Stimulated activated naive CD4-positive, alpha-beta T cell treated with Interleukin-2 at 50 U/mL for 16 hours (primary cell): Measurements from ENCODE around the gene WWOX.

Experiments
- DNase-seq: peaks from one replicate; lab custom pipeline; 2025; lab: John Stamatoyannopoulos, UW

Gene WWOX

DNA sequence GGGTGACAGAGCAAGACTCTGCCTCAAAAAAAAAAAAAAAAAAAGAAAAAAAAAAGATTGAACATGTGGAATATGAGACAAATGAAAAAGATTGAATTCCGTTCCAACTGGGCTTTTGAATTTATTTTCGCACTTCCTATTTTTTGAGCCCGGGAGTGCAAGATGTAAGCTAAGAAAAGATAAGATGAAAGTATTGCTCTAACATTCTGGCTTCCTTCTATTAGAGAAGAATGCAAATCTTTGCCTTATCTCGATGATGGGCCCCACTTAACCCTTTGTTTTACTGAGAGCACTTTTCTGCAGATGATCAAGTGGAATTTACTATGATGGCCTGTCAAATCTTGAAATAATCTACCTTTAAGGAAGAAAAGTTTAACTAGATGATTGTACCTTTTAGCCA lies 96.3 kb downstream of the WWOX start:
- no peak for DNase-seq

DNA sequence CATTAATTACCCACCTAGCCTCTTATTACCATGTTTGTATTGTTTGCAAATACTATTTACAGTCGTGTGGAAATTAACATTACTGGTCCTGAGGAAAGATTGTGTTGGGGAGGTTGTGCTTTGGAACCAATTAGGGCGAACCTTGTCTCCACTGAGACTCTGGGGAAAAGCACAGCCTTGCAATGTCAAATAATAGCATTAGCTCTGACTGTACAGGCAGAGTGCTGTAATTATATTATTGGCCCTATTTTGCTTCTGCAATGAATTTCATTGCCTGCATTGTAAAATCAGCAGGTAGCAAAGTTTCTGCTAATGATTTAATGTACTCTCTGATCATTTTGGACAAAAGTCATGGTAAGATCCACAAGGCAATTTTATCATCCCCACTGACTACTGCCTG lies 97.0 kb downstream of the WWOX start:
- no peak for DNase-seq

GRCh38 chr16:78198288-78198687 lies 98.8 kb downstream of the WWOX start:
- DNase-seq: no peak

DNA sequence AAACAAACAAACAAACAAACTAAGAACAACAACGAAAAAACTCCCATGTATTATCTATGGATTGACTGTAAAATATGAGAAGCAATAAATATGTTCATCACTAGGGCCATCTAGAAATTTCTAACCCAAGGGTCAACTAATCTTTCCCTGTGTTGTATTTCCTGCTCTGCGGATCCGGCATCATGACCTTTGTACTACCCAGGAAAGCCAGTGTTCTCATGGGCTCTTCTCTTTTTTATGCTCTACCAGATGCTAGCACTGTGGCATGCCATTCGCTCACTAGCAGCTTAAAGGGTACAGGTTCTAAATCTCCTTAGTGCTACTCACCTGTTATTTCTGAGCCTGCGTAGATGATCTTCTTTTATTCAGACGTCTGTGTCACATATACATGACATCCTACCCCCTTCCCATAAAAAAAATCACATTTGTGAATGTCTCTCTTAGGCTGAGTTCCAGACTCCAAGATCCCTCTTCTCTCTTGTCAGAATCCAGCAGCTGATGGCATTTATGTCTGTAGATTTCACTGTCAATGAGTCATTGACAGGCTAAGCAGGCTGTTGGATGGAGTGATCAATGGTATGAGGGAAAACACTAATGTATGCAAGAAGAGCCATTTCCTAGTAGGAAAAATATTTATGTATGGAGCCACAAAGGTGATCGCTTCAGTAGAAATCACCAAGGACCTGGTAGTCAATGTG lies 100.0 kb downstream of the WWOX start:
- no peak for DNase-seq

- no peak for DNase-seq
These were observed 100.6 kb downstream of the WWOX start for GRCh38 chr16:78200023-78200389.

- DNase-seq: no peak
These were observed 101.2 kb downstream of the WWOX start for GRCh38 chr16:78200623-78201096.

GRCh38 chr16:78205506-78205905 lies 106.1 kb downstream of the WWOX start:
- no peak for DNase-seq

- no peak for DNase-seq
These were observed 107.3 kb downstream of the WWOX start for GRCh38 chr16:78206623-78207223.

GRCh38 chr16:78209951-78210661 lies 110.7 kb downstream of the WWOX start:
- no peak for DNase-seq

DNA sequence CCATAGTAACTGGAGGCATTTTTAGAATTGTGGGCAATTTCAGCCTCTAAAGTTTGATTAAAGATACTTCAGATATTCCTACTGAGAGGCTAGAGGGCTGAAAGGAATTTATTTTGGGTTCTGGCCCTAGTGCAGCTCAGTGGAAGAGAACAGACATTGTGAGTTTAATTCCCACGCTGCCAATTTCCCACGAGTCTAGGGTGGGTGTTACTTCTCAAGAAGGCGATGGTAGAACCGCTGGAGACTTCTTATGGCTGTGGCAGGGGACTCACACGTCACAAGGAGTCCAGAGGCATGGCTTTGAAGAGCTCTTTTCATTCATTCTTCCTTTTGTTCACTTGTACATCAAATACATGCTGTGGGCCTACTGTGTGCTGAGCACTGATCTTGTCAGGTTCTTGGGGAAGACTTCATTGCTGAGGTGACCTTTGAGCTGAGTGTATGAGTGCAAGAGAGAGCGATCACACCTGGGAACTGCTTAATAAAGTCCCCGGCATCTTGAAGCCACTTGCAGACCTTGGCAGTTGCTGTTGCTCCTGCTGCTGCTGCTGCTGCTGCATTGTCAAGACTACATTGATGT lies 111.7 kb downstream of the WWOX start:
- DNase-seq: no peak

- no peak for DNase-seq
These were observed 112.5 kb downstream of the WWOX start for GRCh38 chr16:78211946-78212345.

DNA sequence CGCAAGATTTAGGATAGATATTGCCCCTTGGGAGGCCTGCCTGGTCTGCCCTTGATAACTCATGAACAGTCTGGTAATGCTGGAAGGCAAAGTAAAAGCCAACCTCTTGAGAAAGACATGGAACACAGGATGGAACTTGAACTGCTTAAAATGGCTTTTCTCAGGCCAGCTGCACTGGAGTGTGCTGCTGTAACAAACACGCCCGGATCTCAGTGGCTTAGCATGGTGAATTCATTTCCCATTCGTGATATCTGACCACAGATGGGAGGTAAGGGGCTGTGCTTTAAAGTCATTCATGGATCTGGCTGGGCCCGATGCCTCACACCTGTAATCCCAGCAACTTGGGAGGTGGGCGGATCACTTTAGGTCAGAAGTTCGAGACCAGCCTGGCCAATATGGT lies 113.2 kb downstream of the WWOX start:
- no peak for DNase-seq

DNA sequence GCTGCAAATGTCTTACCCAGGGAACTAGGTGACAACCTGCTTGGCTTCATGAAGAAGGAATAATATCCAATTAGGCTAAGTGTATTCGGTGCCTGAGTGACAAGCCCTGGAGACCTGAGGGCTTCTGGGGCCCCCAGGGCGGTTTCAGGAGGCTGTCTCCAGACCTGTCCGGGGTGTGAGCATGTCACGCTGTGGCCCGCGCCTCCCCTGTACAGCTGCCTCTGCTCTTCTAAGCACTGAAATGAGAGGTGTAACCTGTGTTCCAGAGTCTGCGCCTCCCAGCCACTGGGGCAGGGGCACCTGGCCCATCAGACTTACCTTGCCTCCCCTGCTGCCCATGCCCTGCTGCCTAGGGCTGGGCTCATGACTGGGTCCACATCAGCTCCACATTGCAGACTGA lies 114.3 kb downstream of the WWOX start:
- no peak for DNase-seq

GRCh38 chr16:78215222-78215621 lies 115.8 kb downstream of the WWOX start:
- no peak for DNase-seq

DNA sequence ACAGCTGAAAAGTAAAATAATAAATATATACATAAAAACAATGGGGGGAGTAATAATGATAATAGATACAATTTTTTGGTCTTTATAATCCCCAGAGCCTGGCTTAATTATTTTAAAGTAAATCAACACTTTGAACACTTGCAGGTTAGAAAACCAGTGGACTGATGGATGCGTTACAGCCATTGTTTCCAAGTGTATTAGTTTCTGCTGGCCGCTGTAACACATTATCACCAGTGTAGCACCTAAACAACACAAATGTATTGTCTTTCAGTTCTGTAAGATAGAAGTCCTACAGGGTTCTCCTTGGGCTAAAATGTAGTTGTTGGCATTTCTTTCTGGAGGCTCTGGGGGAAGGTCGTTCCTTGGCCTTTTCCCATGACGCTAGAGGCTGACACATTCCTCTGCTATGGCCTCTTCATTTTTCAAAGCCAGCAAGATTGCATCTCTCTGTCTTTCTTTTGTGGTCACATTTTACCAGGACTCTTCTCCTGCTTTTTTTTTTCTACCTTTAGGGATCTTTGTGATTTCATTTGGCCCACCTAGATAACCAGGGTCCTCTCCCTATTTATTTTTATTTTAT lies 116.8 kb downstream of the WWOX start:
- DNase-seq: no peak

- DNase-seq: no peak
These were observed 117.8 kb downstream of the WWOX start for GRCh38 chr16:78217276-78217675.

- no peak for DNase-seq
These were observed 118.8 kb downstream of the WWOX start for GRCh38 chr16:78218279-78218678.

- no peak for DNase-seq
These were observed 119.6 kb downstream of the WWOX start for GRCh38 chr16:78218856-78219651.

GRCh38 chr16:78220571-78220970 lies 121.1 kb downstream of the WWOX start:
- DNase-seq: no peak

- DNase-seq: no peak
These were observed 122.4 kb downstream of the WWOX start for GRCh38 chr16:78221892-78222291.

- no peak for DNase-seq
These were observed 124.9 kb downstream of the WWOX start for GRCh38 chr16:78224342-78224741.

DNA sequence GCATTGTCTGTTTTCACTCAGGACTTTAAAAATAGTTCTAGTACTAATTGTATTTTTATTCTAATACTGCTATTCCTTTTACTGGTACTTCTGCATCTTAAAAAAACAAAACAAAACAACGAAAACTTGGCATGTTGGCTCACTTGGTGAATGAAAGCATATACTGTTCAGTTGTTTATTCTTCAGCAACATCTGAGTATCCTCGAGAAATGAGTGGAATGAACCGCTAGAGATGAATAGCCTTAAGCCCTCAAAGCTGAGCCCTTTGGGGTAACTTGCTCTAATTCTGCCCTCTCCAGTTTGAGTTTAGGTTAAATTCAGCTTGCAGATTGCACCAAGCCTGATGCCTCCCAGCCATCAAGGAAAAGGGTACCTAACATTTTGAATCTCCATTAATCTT lies 126.5 kb downstream of the WWOX start:
- DNase-seq: no peak
